Posterior vena cava (tissue), 2 donors: ENCODE data around the gene CCL21. TPM values are rescaled to one million over a fixed set of nuclear protein-coding genes. Genes with fewer than 3 reads are reported as not detected.
A peak's percentile ranks its signal among the peaks of the same experiment; 100 is the strongest.

Experiments
- DNase-seq: peaks from one replicate; pipeline ENCODE4 v3.0.0-alpha.2; 2020; ENCODE audit warnings: low spot score
- intact Hi-C, 2 donors: fragments of 100-400 bp; cut with DNase I; formaldehyde crosslinking; loops; one replicate each; pipeline versions ENCODE4 v1.14.1 to v1.14.2; 2022 to 2023
- total RNA-seq, 2 donors: library from RNA; stranded (reverse); fragmentation: NEBNext Ultra II Directional; extraction: Animal tissue kit (Norgen Biotek cat#: 25700); gene quantifications; one replicate each; pipeline ENCODE4 v1.2.1, GENCODE V29; 2021
- donor health status: DM: yes; HTN: yes; CAD: no.
- donor health status: DM: yes; HTN: yes; CAD: no.

CCL21 gene
- total RNA-seq, 2 donors from 2014 or later: 143 to 161 TPM

- intact Hi-C loops: no loop called here
- DNase-seq: no peak
Observed at GRCh38 chr9:34714007-34714406, 4.1 kb upstream of the CCL21 start.

- intact Hi-C loops: no loop called here
- DNase-seq: no peak
Observed at GRCh38 chr9:34712140-34712539, 2.2 kb upstream of the CCL21 start.

GRCh38 chr9:34709196-34709978, 549 bp downstream of the CCL21 start:
- intact Hi-C loops: no loop called here
- DNase-seq: peak; percentile 49

- intact Hi-C loops: no loop called here
- no peak for DNase-seq
Observed at GRCh38 chr9:34707130-34707529, 2.8 kb downstream of the CCL21 start.

GRCh38 chr9:34701769-34702736, 7.9 kb downstream of the CCL21 start:
- DNase-seq: peak; percentile 96
- intact Hi-C loops: no loop called here

- DNase-seq: peak; percentile 94
Observed at GRCh38 chr9:34701023-34701768, 8.7 kb downstream of the CCL21 start.

GRCh38 chr9:34694811-34695210, 15.1 kb downstream of the CCL21 start:
- intact Hi-C loops: no loop called here
- DNase-seq: no peak

More at GRCh38 chr9:34701023-34701768, 8.7 kb downstream of the CCL21 start:
- intact Hi-C loops: no loop called here

- intact Hi-C loops: no loop called here
- DNase-seq: no peak
Observed at GRCh38 chr9:34693560-34693959, 16.4 kb downstream of the CCL21 start.

- DNase-seq: no peak
- intact Hi-C loops: no loop called here
Observed at GRCh38 chr9:34691936-34692315, 18.0 kb downstream of the CCL21 start.

- no peak for DNase-seq
Observed at GRCh38 chr9:34690983-34691935, 18.7 kb downstream of the CCL21 start, which contains the start of gene CCL19. Gene CCL19 (minus strand): TSS chr9:34691276. CDS start chr9:34691139, 137 bp downstream.

GRCh38 chr9:34689512-34689911, 20.4 kb downstream of the CCL21 start:
- intact Hi-C loops: no loop called here
- DNase-seq: no peak

More at GRCh38 chr9:34690983-34691935, 18.7 kb downstream of the CCL21 start, which contains the start of gene CCL19:
- intact Hi-C loops: no loop called here

GRCh38 chr9:34689116-34689470, 20.8 kb downstream of the CCL21 start:
- intact Hi-C loops: no loop called here
- DNase-seq: no peak

- intact Hi-C loops: no loop called here
- DNase-seq: no peak
Observed at GRCh38 chr9:34688329-34689115, 21.4 kb downstream of the CCL21 start.

GRCh38 chr9:34687276-34688030, 22.5 kb downstream of the CCL21 start:
- intact Hi-C loops: no loop called here

GRCh38 chr9:34686732-34687131, 23.2 kb downstream of the CCL21 start:
- intact Hi-C loops: no loop called here
- DNase-seq: no peak

More at GRCh38 chr9:34687276-34688030, 22.5 kb downstream of the CCL21 start:
- no peak for DNase-seq

- DNase-seq: peak; percentile 94
- intact Hi-C loops: no loop called here
Observed at GRCh38 chr9:34686231-34686630, 23.7 kb downstream of the CCL21 start.

GRCh38 chr9:34685591-34685990, 24.3 kb downstream of the CCL21 start:
- intact Hi-C loops: no loop called here
- DNase-seq: no peak
